HG03025 (cell line): ENCODE data around the gene GOSR1.
"Not testable (repeated sequence)": the region's sequence is repeated elsewhere in the genome, so short reads cannot be mapped to it uniquely, and the experiment has no call there.

Experiments
- ATAC-seq: cut with Tn5 transposase; IDR thresholded peaks from one replicate; pipeline ENCODE4 v1.9.1; 2021; ENCODE audit warnings: mild to moderate bottlenecking, moderate library complexity; ENCODE audit not compliant: unreplicated experiment, low FRiP score

Gene GOSR1

DNA sequence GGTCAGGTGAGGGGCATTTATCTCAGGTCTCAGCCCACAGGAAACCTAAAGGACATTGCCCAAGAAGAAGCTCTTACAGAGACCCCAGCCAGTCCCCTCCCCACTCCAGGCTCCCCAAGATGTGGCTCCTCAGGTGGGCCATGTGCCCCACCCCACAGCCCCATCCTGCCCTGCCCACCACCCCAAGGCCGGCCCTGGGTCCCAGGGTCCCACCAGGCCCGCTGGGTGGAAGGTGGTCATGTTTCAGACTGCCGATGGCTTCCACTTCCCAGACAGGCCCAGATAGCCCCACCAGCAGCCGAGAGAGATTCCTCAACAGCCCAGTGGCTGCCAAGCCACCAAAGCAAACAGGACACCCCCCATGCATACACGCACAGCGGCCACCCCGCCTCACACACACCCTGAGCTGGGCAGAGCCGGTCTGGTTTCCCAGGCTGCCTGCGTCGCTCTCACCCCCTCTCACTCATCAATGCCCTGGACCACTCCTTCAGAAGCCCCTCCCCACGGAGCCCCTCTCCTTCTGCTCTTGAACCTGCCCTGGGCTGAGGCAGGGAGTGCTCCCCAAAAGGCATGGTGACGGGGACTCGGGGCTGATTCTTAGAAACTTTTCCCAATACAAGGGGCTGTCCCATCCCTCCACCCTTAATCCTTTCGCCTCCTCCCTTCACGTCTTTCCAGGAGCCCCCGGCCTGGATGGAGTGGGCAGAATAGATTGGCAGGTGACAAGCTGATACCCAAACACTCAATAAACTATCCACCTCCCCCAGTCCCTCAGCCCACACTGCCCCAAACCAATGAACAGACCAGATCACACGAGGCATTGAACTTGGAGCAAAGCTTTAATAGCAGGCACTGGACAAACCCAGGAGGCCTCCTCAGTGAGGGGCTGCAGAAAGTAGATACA, 95.7 kb downstream of the GOSR1 start:
- not testable (repeated sequence) for ATAC-seq

DNA sequence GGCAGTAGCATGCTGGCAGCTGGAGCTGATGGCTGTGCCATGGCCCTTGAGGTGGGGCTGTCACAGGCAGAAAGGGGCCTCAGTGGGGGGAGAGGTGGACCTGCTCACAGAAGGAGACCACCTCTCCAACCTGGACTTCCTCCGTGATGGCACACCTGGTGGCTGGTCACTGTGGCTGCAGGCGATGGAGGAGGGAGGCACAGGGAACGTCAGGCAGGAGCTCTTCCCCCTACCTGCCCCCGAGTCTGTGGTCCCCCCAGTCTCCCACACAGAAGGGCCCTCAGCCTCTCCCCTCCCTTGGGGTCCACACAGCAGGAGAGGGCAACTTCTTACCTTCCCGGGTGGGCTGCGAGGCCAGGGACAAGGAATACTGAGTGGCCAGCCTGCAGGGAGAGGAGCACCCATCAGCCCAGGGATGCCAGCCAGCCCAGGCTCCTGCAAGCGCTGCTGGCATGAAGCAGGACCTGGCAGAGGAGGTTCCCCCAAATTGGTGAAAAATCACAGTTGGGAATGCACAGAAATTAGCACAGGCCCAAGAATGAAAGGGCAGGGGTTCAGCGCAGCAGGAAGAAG, 96.5 kb downstream of the GOSR1 start:
- ATAC-seq: no peak

DNA sequence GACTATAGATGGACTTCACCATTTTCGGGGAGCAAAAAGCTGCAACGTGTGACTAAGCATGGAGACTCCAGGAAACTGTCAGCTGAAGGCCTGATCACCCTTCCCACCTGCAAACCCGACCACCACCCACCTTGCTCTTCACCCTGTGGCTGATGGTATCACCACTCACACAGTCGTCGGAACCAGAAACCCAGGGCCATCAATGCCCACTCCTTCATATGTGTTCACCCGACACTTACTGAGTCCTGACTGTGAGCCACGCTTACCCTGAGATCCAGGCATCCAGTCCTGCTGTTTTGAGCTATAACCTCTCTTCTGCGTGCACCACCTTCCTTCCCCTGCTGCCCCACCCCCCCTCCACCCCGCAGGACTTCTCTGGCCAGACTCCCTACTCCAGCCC, 97.1 kb downstream of the GOSR1 start:
- not testable (repeated sequence) for ATAC-seq

DNA sequence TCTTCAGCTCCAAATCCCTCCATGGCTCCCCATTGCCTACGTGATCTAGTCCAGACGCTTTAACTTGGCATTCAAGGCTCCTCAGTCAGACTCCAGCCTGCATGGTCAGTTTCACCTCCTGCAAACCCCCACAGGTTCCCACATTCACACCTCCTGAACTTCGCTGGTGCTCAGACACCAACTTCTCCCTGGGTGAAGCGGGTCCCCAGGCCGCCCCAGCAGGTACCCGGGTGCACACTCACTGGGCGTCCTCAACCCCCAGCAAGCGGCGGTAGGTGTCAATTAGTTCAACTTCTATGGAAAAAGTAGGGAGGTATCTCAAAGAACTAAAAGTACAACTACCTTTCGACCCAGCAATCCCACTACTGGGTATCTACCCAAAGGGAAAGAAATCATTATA, 97.6 kb downstream of the GOSR1 start:
- not testable (repeated sequence) for ATAC-seq

DNA sequence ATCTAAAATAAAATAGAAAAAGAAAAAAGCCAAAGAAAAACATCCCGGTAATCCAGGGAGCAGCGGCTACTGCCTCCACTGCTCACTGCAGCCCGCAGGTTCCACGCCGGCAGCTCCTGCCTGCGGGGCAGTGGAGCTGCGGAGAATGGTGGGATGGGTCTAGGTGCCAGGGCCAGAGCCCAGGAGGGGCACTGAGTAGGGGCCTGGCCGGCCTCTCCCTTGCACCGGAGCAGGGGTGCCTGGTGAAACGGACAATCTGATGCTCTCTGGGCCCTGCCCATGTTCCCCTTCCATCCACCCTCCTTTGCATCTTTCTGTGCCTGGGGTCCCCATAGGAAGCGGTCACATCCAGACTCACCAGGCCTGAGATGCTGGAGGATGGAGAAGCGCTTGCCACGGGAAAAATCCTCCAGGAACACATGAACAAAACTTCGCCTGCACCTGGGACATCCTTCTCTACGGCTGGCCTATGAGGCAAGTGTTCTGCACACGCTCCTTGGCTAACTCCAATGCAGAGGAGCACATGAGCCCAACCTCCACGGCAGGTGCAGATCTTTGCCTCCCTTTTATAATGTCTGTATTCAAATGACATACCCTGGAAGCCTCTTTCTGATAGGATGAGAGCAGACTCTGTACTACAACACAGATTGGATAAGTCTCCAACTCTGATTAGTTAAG, 98.6 kb downstream of the GOSR1 start:
- ATAC-seq: not testable (repeated sequence)

GRCh38 chr17:30576326-30576861, 99.2 kb downstream of the GOSR1 start:
- ATAC-seq: no peak
